Activated CD4-positive, alpha-beta T cell treated with anti-CD3 and anti-CD28 coated beads, Interleukin-2, amount 10 ng/mL, durations not matched to agents 24 days and 14 days (primary cell): ENCODE measurements around the gene GCK. TPM values are rescaled to one million over a fixed set of nuclear protein-coding genes. Genes with fewer than 3 reads are reported as not detected.

ENCODE experiments used
- DNase-seq: peaks from one replicate; pipeline ENCODE4 v3.0.0; 2022
- H3K27ac Mint-ChIP-seq: one replicate; pipeline ENCODE4 v1.8.0; 2022; ENCODE audit warnings: mild to moderate bottlenecking, mixed read lengths
- H3K27me3 Mint-ChIP-seq: one replicate; pipeline ENCODE4 v1.8.0; 2022; ENCODE audit warnings: mixed read lengths
- H3K36me3 Mint-ChIP-seq: one replicate; pipeline ENCODE4 v1.8.0; 2022; ENCODE audit warnings: low read depth, mild to moderate bottlenecking, mixed read lengths
- H3K4me1 Mint-ChIP-seq: one replicate; pipeline ENCODE4 v1.8.0; 2021; ENCODE audit warnings: mixed read lengths
- H3K4me3 Mint-ChIP-seq: one replicate; pipeline ENCODE4 v1.8.0; 2022; ENCODE audit warnings: mild to moderate bottlenecking, moderate library complexity, mixed read lengths
- H3K9me3 Mint-ChIP-seq: one replicate; pipeline ENCODE4 v1.8.0; 2021; ENCODE audit warnings: mixed read lengths
- intact Hi-C: fragments of 100-400 bp; cut with micrococcal nuclease; formaldehyde crosslinking; loops from one replicate; pipeline ENCODE4 v1.15.1; 2023
- total RNA-seq: library from RNA; stranded (reverse); gene quantifications from 2 replicates; pipeline ENCODE4 v1.2.3, GENCODE V29; 2022

Gene GCK
- total RNA-seq, 1 donor from 2014 or later, result 1.7 TPM

DNA sequence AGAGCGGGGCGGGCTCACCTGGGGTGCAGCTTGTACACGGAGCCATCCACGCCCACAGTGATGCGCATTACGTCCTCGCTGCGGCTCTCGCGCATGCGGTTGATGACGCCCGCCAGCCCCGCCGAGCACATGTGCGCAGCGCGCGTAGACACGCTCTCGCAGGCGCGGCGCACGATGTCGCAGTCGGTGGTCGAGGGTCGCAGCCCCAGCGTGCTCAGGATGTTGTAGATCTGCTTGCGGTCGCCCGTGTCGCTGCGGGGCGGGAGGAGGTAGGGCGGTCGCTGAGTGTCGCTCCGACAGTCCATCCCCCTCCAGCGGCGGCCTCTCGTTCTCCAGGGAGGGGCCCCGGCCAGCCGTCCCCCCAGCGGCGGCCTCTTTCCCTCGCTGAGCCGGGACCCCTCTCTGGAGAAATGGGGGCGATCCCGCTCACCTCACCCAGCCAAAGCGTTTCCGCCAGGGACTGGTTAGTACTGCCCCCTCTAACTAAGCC, 43.7 kb downstream of the GCK start:
- Mint-ChIP-seq H3K4me3 (peak overlapping the region; percentile 82), H3K36me3 (no peaks in the 10 kb centered on the region), H3K4me1 (peaks cover 10% of the 10 kb centered on the region), H3K27ac (peak overlapping the region; percentile 82), H3K27me3 (peaks cover 10% of the 10 kb centered on the region), H3K9me3 (no peaks in the 10 kb centered on the region)
- intact Hi-C loops, result no loop called here
- peak; percentile 83 for DNase-seq

- Mint-ChIP-seq H3K4me1 (peaks cover 10% of the 10 kb centered on the region), H3K4me3 (peak overlapping the region; percentile 82), H3K27me3 (peaks cover 10% of the 10 kb centered on the region), H3K36me3 (no peaks in the 10 kb centered on the region), H3K27ac (no peak overlapping the region), H3K9me3 (no peaks in the 10 kb centered on the region)
- DNase-seq, result no peak
- intact Hi-C loops, result no loop called here
These were observed 44.2 kb downstream of the GCK start for GRCh38 chr7:44144968-44145478.

- Mint-ChIP-seq H3K27ac (no peak overlapping the region), H3K4me3 (no peak overlapping the region), H3K36me3 (no peaks in the 10 kb centered on the region), H3K9me3 (no peaks in the 10 kb centered on the region), H3K27me3 (peaks cover 10% of the 10 kb centered on the region), H3K4me1 (peaks cover 10% of the 10 kb centered on the region)
- DNase-seq, result no peak
- intact Hi-C loops, result no loop called here
These were observed 44.7 kb downstream of the GCK start for GRCh38 chr7:44144426-44144967.

- Mint-ChIP-seq H3K4me3 (no peak overlapping the region), H3K9me3 (no peaks in the 10 kb centered on the region), H3K4me1 (peaks cover 10% of the 10 kb centered on the region), H3K36me3 (no peaks in the 10 kb centered on the region), H3K27me3 (peaks cover 10% of the 10 kb centered on the region), H3K27ac (no peak overlapping the region)
- intact Hi-C loops, result no loop called here
- no peak for DNase-seq
These were observed 45.5 kb downstream of the GCK start for GRCh38 chr7:44143646-44144250.

DNA sequence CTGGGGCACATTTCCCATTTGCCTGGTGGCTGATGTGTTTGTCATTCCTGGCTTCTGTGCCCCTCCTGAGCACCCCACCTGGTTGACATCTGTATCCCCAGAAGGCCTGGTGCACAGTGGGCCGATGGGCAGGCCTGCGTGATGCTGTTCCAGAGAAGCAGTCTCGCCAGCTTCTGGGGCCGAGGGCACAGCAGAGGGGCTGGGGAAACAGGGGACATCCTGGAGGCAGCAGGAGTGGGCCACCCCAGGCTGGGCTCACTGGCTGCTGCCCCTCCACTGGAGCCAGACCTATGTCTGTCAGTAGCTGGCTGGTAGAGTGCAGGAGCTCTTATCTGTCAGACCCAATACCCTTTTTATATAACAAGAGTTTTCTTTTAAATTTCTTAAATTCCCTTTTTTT, 47.2 kb downstream of the GCK start:
- peaks cover 7% of the 10 kb centered on the region for H3K27me3 Mint-ChIP-seq
- no peak for DNase-seq
- H3K9me3 Mint-ChIP-seq, result no peaks in the 10 kb centered on the region
- no peak overlapping the region for H3K4me3 Mint-ChIP-seq
- intact Hi-C loops, result no loop called here
- H3K27ac Mint-ChIP-seq, result no peak overlapping the region
- H3K36me3 Mint-ChIP-seq, result no peaks in the 10 kb centered on the region
- H3K4me1 Mint-ChIP-seq, result peaks cover 10% of the 10 kb centered on the region

DNA sequence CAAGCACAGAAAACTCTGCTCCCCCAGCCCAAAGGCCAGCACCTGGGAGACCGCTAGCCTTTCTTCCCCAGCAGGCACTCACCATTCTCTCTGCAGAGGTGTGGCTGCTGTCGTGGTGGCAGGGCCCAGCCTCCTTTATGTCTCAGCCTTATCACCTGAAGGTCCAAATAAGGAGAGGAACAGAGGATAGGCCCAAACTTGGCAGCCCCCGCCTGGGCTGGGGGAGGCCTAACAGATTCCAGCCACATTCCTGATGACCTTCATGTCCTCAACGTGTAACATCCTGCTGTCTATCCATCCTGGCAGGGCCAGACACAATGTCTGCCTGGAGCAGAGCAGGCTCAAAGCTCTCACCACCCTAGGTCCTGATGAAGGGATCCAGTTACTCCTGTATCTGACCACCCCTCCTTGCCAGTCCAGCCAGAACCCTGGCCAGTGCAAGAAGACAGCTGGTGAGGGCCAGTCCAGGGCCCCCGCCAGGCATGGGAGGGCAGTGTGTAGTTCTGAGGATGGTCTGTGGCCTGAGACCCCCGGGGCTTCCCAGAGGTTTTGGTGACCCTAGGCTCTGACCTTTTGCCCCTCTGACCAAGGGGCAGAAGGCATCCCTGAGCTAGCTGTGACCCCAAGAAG, 47.9 kb downstream of the GCK start, which contains the start of gene MYL7:
Gene MYL7 (minus strand): TSS at position 112 of the 630 bp plus-strand sequence. CDS start 27 bp downstream, at position 85.
- Mint-ChIP-seq H3K4me3 (no peak within 1 kb of the TSS), H3K27me3 (peaks cover 8% of the 10 kb centered on the region), H3K9me3 (no peaks in the 10 kb centered on the region), H3K27ac (no peak within 1 kb of the TSS), H3K36me3 (no peaks in the 10 kb centered on the region), H3K4me1 (peaks cover 7% of the 10 kb centered on the region)
- no peak for DNase-seq
- intact Hi-C loops, result no loop called here

DNA sequence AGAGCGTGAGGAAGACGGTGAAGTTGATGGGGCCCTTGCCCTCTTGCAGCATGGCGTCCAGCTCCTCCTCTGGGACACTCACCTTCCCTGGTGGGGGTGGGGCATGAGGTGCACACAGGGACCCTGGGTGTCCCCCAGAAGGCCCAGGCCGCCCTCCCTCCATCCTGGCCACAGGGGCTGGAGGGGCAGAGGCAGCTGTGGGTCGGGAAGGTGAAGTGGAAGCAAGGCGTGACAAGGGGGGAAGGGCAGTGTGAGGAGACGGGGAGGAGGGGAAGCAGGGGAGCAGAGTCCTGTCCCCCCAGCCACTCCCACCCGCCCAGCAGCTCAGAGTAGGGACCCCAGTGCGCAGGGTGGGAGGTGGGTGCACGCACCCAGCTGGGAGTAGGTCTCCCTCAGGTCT, 48.9 kb downstream of the GCK start:
- no peak for DNase-seq
- H3K27ac Mint-ChIP-seq, result no peak overlapping the region
- intact Hi-C loops, result no loop called here
- peaks cover 7% of the 10 kb centered on the region for H3K27me3 Mint-ChIP-seq
- no peaks in the 10 kb centered on the region for H3K9me3 Mint-ChIP-seq
- H3K4me3 Mint-ChIP-seq, result no peak overlapping the region
- H3K4me1 Mint-ChIP-seq, result peaks cover 3% of the 10 kb centered on the region
- no peaks in the 10 kb centered on the region for H3K36me3 Mint-ChIP-seq

GRCh38 chr7:44139311-44140010, 49.8 kb downstream of the GCK start:
- intact Hi-C loops, result no loop called here
- no peaks in the 10 kb centered on the region for H3K9me3 Mint-ChIP-seq
- no peak overlapping the region for H3K27ac Mint-ChIP-seq
- H3K4me1 Mint-ChIP-seq, result no peaks in the 10 kb centered on the region
- no peak overlapping the region for H3K4me3 Mint-ChIP-seq
- no peak for DNase-seq
- no peaks in the 10 kb centered on the region for H3K36me3 Mint-ChIP-seq
- peaks cover 3% of the 10 kb centered on the region for H3K27me3 Mint-ChIP-seq

DNA sequence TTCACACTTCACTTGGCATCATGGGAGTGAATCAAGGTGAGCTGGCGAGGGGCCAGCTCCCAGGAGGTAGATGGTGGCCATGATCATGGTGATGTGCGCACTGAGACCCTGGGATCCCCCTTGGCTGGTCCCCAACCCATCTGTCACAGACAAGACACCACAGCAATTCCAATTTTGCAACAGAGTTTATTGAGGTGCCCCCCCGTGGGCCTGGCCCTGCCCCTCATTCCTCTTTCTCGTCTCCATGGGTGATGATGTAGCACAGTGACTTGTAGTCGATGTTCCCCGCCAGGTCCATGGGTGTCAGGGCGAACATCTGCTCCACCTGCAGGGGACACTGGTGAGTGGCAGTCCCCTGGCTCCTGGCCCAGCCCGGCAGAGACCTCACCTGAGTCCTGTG, 50.5 kb downstream of the GCK start:
- H3K36me3 Mint-ChIP-seq, result no peaks in the 10 kb centered on the region
- intact Hi-C loops, result no loop called here
- H3K4me1 Mint-ChIP-seq, result no peaks in the 10 kb centered on the region

DNA sequence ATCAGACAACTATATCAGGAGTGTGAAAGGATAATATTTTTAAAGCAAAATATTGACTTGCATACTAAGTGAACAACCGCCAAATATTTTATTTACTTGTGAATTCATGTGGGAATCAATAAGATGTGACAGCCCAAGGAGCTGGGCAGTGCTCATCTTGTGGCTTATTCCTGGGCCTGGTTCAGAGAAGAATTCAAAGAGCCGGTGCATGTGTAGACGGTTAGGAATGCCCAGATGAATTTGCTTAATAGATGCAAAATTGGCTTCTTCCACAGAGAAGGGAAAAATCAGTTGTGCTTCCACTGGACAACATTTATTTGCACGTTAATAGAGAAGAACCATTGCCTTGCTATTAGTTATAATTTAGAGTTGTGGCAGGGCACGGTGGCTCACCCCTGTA, 52.5 kb downstream of the GCK start:
- H3K27me3 Mint-ChIP-seq, result peaks cover 3% of the 10 kb centered on the region
- H3K4me1 Mint-ChIP-seq, result no peaks in the 10 kb centered on the region
- intact Hi-C loops, result no loop called here
- no peaks in the 10 kb centered on the region for H3K9me3 Mint-ChIP-seq
- DNase-seq, result no peak
- H3K4me3 Mint-ChIP-seq, result no peak overlapping the region
- H3K36me3 Mint-ChIP-seq, result no peaks in the 10 kb centered on the region
- H3K27ac Mint-ChIP-seq, result no peak overlapping the region

More for the DNA sequence above, 50.5 kb downstream of the GCK start:
- Mint-ChIP-seq H3K27ac (no peak overlapping the region), H3K4me3 (no peak overlapping the region), H3K9me3 (no peaks in the 10 kb centered on the region), H3K27me3 (peaks cover 3% of the 10 kb centered on the region)
- no peak for DNase-seq

GRCh38 chr7:44134943-44135628, 54.2 kb downstream of the GCK start:
- Mint-ChIP-seq H3K4me1 (no peaks in the 10 kb centered on the region), H3K27me3 (peaks cover 3% of the 10 kb centered on the region), H3K27ac (no peak overlapping the region), H3K9me3 (no peaks in the 10 kb centered on the region), H3K36me3 (no peaks in the 10 kb centered on the region), H3K4me3 (no peak overlapping the region)
- DNase-seq, result no peak
- intact Hi-C loops, result no loop called here

- Mint-ChIP-seq H3K27ac (no peak overlapping the region), H3K9me3 (no peaks in the 10 kb centered on the region), H3K36me3 (no peaks in the 10 kb centered on the region), H3K4me3 (no peak overlapping the region), H3K4me1 (no peaks in the 10 kb centered on the region), H3K27me3 (peaks cover 3% of the 10 kb centered on the region)
- intact Hi-C loops, result no loop called here
- DNase-seq, result no peak
These were observed 55.9 kb downstream of the GCK start for GRCh38 chr7:44133295-44133694.

DNA sequence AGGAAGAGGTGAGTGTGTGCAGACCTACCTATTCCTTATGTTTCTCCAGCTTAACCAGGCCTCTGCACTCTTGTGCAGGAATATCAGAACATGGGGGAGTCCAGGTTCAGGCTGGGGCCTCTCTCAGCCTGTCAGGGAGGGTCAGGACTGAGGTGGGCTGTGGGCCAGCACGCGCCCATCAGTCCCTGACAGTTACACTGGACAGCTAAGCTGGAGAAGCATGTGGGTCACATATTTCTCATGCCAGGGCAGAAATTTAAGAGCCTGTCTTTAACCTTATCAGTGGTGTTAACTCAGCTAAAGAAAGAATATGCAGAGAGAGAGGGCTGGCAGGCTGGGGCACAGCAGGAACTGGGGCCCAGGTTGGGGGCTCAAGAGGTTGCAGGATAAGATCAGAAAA, 57.2 kb downstream of the GCK start:
- Mint-ChIP-seq H3K4me3 (no peak overlapping the region), H3K9me3 (peaks cover 5% of the 10 kb centered on the region), H3K36me3 (no peaks in the 10 kb centered on the region), H3K27me3 (peaks cover 8% of the 10 kb centered on the region), H3K4me1 (no peaks in the 10 kb centered on the region), H3K27ac (no peak overlapping the region)
- DNase-seq, result no peak
- intact Hi-C loops, result no loop called here
